Fibroblast of lung (primary cell): ENCODE data around the gene EXOC6. TPM values are rescaled to one million over a fixed set of nuclear protein-coding genes. Genes with fewer than 3 reads are reported as not detected.

Source experiments
- DNase-seq, 2 donors: peaks; one replicate each; pipeline versions ENCODE4 v3.0.0 to v3.0.0-alpha.2; 2010; ENCODE audit warnings: low read depth in 2 of 2
- H2AFZ ChIP-seq: 2 replicates; pipeline ENCODE4 v1.5.1; 2012; ENCODE audit warnings: low read length, control low read depth, inconsistent platforms
- H3K27ac ChIP-seq: 2 replicates; pipeline ENCODE4 v1.5.1; 2011; ENCODE audit warnings: low read length, control low read depth; ENCODE audit not compliant: insufficient read depth
- H3K27me3 ChIP-seq: 2 replicates; pipeline ENCODE4 v1.5.1; 2011; ENCODE audit warnings: mild to moderate bottlenecking, low read length; ENCODE audit not compliant: control insufficient read depth, insufficient read depth
- H3K36me3 ChIP-seq: 2 replicates; pipeline ENCODE4 v1.5.1; 2011; ENCODE audit warnings: low read length; ENCODE audit not compliant: control insufficient read depth, insufficient read depth
- H3K4me1 ChIP-seq: 2 replicates; pipeline ENCODE4 v1.5.1; 2011; ENCODE audit warnings: low read length; ENCODE audit not compliant: control insufficient read depth, insufficient read depth; ENCODE audit errors: extremely low read depth
- H3K4me2 ChIP-seq: 2 replicates; pipeline ENCODE4 v1.5.1; 2011; ENCODE audit warnings: low read length, control low read depth; ENCODE audit not compliant: insufficient read depth; ENCODE audit errors: extremely low read depth
- H3K4me3 ChIP-seq, 4 experiments: fragments of 200-600 bp in 1 of 4; sonication (generic) in 1 of 4; replicated peaks in 1 of 4; 2 replicates each; pipeline ENCODE4 v1.5.1; 2011 to 2016; ENCODE audit warnings: low read length in 4 of 4, low read depth in 3 of 4, mild to moderate bottlenecking in 3 of 4, control low read depth in 2 of 4, inconsistent platforms in 1 of 4, mixed read lengths in 1 of 4; ENCODE audit not compliant: insufficient read depth in 1 of 4; ENCODE audit errors: control extremely low read depth in 1 of 4
- H3K79me2 ChIP-seq: 2 replicates; pipeline ENCODE4 v1.5.1; 2012; ENCODE audit warnings: mild to moderate bottlenecking, low read length, inconsistent platforms; ENCODE audit not compliant: control insufficient read depth, insufficient read depth
- H3K9ac ChIP-seq: 2 replicates; pipeline ENCODE4 v1.5.1; 2011; ENCODE audit warnings: mild to moderate bottlenecking, low read length, control low read depth; ENCODE audit not compliant: insufficient read depth
- H3K9me3 ChIP-seq: 2 replicates; pipeline ENCODE4 v1.5.1; 2012; ENCODE audit warnings: low read depth, low read length; ENCODE audit not compliant: control insufficient read depth, insufficient read depth
- H4K20me1 ChIP-seq: 2 replicates; pipeline ENCODE4 v1.5.1; 2011; ENCODE audit warnings: low read length; ENCODE audit not compliant: control insufficient read depth, insufficient read depth; ENCODE audit errors: extremely low read depth
- EZH2 ChIP-seq: IDR thresholded peaks from 2 replicates; pipeline ENCODE4 v1.5.1; 2012; ENCODE audit warnings: low read length, control low read depth, mild to moderate bottlenecking; ENCODE audit errors: missing control alignments
- polyA plus RNA-seq, 2 donors: library from polyadenylated mRNA; depleted of rRNA in 1 of 2; stranded (reverse) in 1 of 2; unstranded in 1 of 2; fragments of >200 nt; gene quantifications; 2 replicates each; pipeline ENCODE4 v1.2.1, GENCODE V29; 2011 to 2012; ENCODE audit warnings: missing spikeins in 1 of 2
- total RNA-seq: library from RNA; depleted of rRNA; stranded (reverse); fragments of >200 nt; gene quantifications from 2 replicates; pipeline ENCODE4 v1.2.1, GENCODE V29; 2014
- TF ChIP-seq, protein P1 (sequence below), 2 donors: IDR thresholded peaks in 1 of 2; conservative IDR thresholded peaks in 1 of 2; 1 replicate in 1 of 2; 2 replicates in 1 of 2; pipeline ENCODE4 v1.5.1; 2011 to 2012; ENCODE audit warnings: low read length in 2 of 2, control low read depth in 1 of 2, inconsistent platforms in 1 of 2, low read depth in 1 of 2, mild to moderate bottlenecking in 1 of 2

Gene EXOC6
- total and polyA plus RNA-seq, 2 donors (not counting 1 experiment from before 2014, with no cell fraction given): 6.2 to 9.2 TPM

DNA sequence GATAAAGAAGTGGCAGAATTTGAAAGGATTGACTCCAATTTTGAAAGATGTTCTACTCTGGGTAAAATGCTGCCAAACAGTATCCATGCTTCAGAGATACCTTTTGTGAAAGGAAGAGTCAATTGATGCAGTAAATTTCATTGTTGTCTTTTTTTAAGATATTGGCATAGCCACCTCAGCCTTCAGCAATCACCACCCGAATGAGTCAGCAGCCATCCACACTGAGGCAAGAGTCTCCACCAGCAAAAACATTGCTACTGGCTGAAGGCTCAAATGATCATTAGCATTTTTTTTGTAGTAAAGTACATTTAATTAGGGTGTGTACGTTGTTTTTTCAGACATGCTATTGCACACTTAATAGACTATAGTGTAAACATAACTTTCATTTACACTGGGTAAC, 180.6 kb downstream of the EXOC6 start:
- Histone ChIP-seq H4K20me1 (no peaks in the 10 kb centered on the region), H3K27me3 (no peaks in the 10 kb centered on the region), H3K9me3 (no peaks in the 10 kb centered on the region), H3K4me2 (no peak overlapping the region), H3K27ac (no peak overlapping the region), H3K4me3 (no peak overlapping the region), H3K36me3 (no peaks in the 10 kb centered on the region), H3K4me1 (peaks cover 7% of the 10 kb centered on the region), H3K9ac (no peak overlapping the region), H3K79me2 (no peaks in the 10 kb centered on the region), H2AFZ (no peak overlapping the region)
- DNase-seq: peak; percentile 55 to 72
- TF ChIP-seq, protein P1, sequence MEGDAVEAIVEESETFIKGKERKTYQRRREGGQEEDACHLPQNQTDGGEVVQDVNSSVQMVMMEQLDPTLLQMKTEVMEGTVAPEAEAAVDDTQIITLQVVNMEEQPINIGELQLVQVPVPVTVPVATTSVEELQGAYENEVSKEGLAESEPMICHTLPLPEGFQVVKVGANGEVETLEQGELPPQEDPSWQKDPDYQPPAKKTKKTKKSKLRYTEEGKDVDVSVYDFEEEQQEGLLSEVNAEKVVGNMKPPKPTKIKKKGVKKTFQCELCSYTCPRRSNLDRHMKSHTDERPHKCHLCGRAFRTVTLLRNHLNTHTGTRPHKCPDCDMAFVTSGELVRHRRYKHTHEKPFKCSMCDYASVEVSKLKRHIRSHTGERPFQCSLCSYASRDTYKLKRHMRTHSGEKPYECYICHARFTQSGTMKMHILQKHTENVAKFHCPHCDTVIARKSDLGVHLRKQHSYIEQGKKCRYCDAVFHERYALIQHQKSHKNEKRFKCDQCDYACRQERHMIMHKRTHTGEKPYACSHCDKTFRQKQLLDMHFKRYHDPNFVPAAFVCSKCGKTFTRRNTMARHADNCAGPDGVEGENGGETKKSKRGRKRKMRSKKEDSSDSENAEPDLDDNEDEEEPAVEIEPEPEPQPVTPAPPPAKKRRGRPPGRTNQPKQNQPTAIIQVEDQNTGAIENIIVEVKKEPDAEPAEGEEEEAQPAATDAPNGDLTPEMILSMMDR (conservative IDR thresholded peaks at IDR 0.05 in 1 of 2, IDR thresholded peaks at IDR 0.05 in 1 of 2; ENCODE audit: low read depth in 1 of 2, low read length in 2 of 2): no peak
- no peak for TF ChIP-seq EZH2

DNA sequence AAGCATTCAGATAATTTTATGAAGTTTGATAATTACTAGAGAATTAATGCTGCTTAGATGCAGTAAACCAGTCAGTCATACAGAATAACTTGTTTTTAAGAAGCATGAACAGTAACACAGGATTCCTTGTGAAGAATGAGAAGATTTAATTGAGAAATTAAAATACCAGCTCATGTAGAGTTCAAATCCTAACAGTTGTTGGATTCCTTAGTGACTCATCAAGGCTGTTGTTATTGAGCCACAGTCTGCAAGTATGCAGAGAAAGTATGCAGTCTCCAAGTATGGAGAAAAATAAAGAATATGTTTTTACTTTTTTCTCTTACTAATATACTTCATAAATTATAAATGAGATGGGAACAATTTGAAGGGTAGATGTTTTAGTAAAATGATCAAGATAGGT, 182.1 kb downstream of the EXOC6 start:
- no peak overlapping the region for H2AFZ ChIP-seq
- H3K36me3 ChIP-seq: no peaks in the 10 kb centered on the region
- no peaks in the 10 kb centered on the region for H4K20me1 ChIP-seq
- no peak overlapping the region for H3K4me3 ChIP-seq
- no peaks in the 10 kb centered on the region for H3K79me2 ChIP-seq
- H3K9ac ChIP-seq: no peak overlapping the region
- H3K27me3 ChIP-seq: no peaks in the 10 kb centered on the region
- no peak for TF ChIP-seq EZH2
- TF ChIP-seq, protein P1 (conservative IDR thresholded peaks at IDR 0.05 in 1 of 2, IDR thresholded peaks at IDR 0.05 in 1 of 2; ENCODE audit: low read depth in 1 of 2, low read length in 2 of 2): no peak
- peak; percentile 76 to 84 for DNase-seq
- H3K4me2 ChIP-seq: peak overlapping the region; percentile 54
- peak overlapping the region; percentile 48 for H3K27ac ChIP-seq
- H3K9me3 ChIP-seq: no peaks in the 10 kb centered on the region
- H3K4me1 ChIP-seq: peaks cover 7% of the 10 kb centered on the region

DNA sequence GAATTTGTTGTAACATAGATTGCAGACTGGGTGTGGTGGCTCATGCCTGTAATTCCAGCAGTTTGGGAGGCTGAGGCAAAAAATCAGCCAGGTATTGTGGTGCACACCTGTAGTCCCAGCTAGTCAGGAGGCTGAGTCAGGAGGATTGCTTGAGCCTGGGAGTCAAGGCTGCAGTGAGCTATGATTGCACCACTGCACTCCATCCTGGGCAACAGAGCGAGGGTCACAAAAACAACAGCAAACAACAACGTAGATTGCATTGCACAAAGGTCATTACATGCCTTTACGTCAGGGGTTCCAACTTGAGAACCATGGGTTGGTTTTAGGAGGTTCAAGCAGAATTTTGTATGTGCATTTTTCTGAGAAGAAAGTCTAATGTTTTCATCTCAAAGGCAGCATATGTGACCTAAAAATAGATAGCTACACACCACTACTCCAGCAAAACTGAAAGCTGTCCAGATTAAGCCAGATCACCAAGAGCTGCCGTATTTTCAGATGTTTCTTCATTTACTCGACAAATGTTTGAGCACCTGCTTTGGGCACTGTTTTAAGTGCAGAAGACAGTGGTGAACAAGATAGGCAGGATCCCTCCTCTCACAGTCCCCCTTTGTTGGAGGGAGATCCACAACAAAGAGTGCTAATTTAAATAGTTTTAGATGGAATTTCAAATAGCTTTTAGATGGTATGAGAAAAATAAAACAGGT, 183.9 kb downstream of the EXOC6 start:
- DNase-seq: no peak
- no peak overlapping the region for H3K9ac ChIP-seq

More for the DNA sequence above, 183.9 kb downstream of the EXOC6 start:
- H3K27ac ChIP-seq: no peak overlapping the region
- H3K27me3 ChIP-seq: no peaks in the 10 kb centered on the region
- H3K79me2 ChIP-seq: no peaks in the 10 kb centered on the region
- H3K4me3 ChIP-seq: no peak overlapping the region
- TF ChIP-seq, protein P1 (conservative IDR thresholded peaks at IDR 0.05 in 1 of 2, IDR thresholded peaks at IDR 0.05 in 1 of 2; ENCODE audit: low read depth in 1 of 2, low read length in 2 of 2): no peak
- H2AFZ ChIP-seq: no peak overlapping the region
- no peaks in the 10 kb centered on the region for H3K36me3 ChIP-seq
- H4K20me1 ChIP-seq: no peaks in the 10 kb centered on the region
- no peak overlapping the region for H3K4me2 ChIP-seq
- no peaks in the 10 kb centered on the region for H3K9me3 ChIP-seq
- H3K4me1 ChIP-seq: peaks cover 7% of the 10 kb centered on the region
